Stomach (tissue), 9 donors: ENCODE results near the gene TMEM203. TPM values are rescaled to one million over a fixed set of nuclear protein-coding genes. Genes with fewer than 3 reads are reported as not detected.

Experiments used
- DNase-seq, 2 donors: peaks; one replicate each; pipeline versions ENCODE4 v3.0.0 to v3.0.0-alpha.2; 2013 to 2019
- H3K27ac ChIP-seq, 5 donors: fragments of 200-600 bp in 4 of 5; sonication (generic) in 4 of 5; one replicate each; pipeline ENCODE4 v1.5.1; 2013 to 2019; ENCODE audit warnings: mild to moderate bottlenecking in 1 of 5, moderate library complexity in 1 of 5
- H3K27me3 ChIP-seq, 3 donors: fragments of 200-600 bp; sonication (generic); one replicate each; pipeline ENCODE4 v1.5.1; 2017 to 2019; ENCODE audit warnings: mixed run types in 1 of 3
- H3K36me3 ChIP-seq, 4 donors: fragments of 200-600 bp; sonication (generic); 1 replicate in 3 of 4; 2 replicates in 1 of 4; pipeline ENCODE4 v1.5.1; 2016 to 2019
- H3K4me1 ChIP-seq, 4 donors: fragments of 200-600 bp; sonication (generic); one replicate each; pipeline ENCODE4 v1.5.1; 2016 to 2019
- H3K4me3 ChIP-seq, 4 donors: fragments of 200-600 bp; sonication (generic) in 3 of 4; one replicate each; pipeline ENCODE4 v1.5.1; 2016 to 2019; ENCODE audit warnings: mild to moderate bottlenecking in 1 of 4
- H3K9me3 ChIP-seq, 4 donors: fragments of 200-600 bp; sonication (generic); one replicate each; pipeline ENCODE4 v1.5.1; 2016 to 2019
- CTCF ChIP-seq, 7 experiments: fragments of 450-650 bp in 4 of 7; fragments of 200-600 bp in 3 of 7; sonication (generic) in 3 of 7; IDR thresholded peaks; one replicate each; pipeline ENCODE4 v1.5.1; 2016 to 2019; ENCODE audit warnings: antibody characterized with exemption in 7 of 7, control low read depth in 2 of 7, mild to moderate bottlenecking in 1 of 7
- EP300 ChIP-seq: sonication (generic); formaldehyde crosslinking; IDR thresholded peaks from one replicate; pipeline ENCODE4 v1.6.1; 2017; ENCODE audit warnings: antibody characterized with exemption
- POLR2A ChIP-seq, 4 donors: fragments of 450-650 bp; IDR thresholded peaks; one replicate each; pipeline ENCODE4 v1.6.1; 2016; ENCODE audit warnings: antibody characterized with exemption in 4 of 4, control low read depth in 2 of 4, mild to moderate bottlenecking in 1 of 4, moderate library complexity in 1 of 4
- POLR2AphosphoS5 ChIP-seq, 3 donors: sonication (generic); formaldehyde crosslinking; IDR thresholded peaks; one replicate each; pipeline ENCODE4 v1.6.1; 2016; ENCODE audit warnings: antibody characterized with exemption in 3 of 3
- WGBS, 5 donors: extraction: QIAGEN DNeasy Blood & Tissue Kit in 3 of 5; methylation state at CpG; one replicate each; pipeline versions ENCODE4 v1.1.5 to v1.1.7; 2013 to 2018; 5-methylcytosine and 5-hydroxymethylcytosine counted together
- intact Hi-C: fragments of 100-400 bp; cut with DNase I; formaldehyde crosslinking; loops from one replicate; pipeline ENCODE4 v1.15.1; 2023; ENCODE audit warnings: low total_unique reads
- polyA plus RNA-seq, 3 donors: library from polyadenylated mRNA; stranded (reverse); fragments of 200-250 nt; gene quantifications; one replicate each; pipeline ENCODE4 v1.2.3, GENCODE V29; 2013
- total RNA-seq, 5 donors: library from RNA; depleted of rRNA; stranded (reverse); fragments of >200 nt; gene quantifications; one replicate each; pipeline versions ENCODE4 v1.1.0 to v1.2.3, GENCODE V29; 2014 to 2016
- donor health status: healthy with polysubstance abuse.
- donor health status: Bipolar disorder and iron deficiency.
- donor health status: healthy.

Gene TMEM203
- total and polyA plus RNA-seq, 8 donors: 20.6 to 37.0 (median 29.4) TPM

GRCh38 chr9:137253717-137254623 lies 48.5 kb upstream of the TMEM203 start:
- Histone ChIP-seq H3K9me3 (no peaks in the 10 kb centered on the region), H3K27ac (peak overlapping the region in 4 of 5 donors; percentile 76 to 91 (median 82)), H3K36me3 (peaks cover under 1 to 26% (median 21%) of the 10 kb centered on the region in 4 donors), H3K4me1 (peaks cover 22 to 51% (median 38%) of the 10 kb centered on the region in 4 donors), H3K27me3 (no peaks in the 10 kb centered on the region), H3K4me3 (peak overlapping the region; percentile 94 to 100 (median 98))
- intact Hi-C loops: no loop called here
- DNase-seq: no peak
- TF ChIP-seq POLR2A (IDR thresholded peaks at IDR 0.05) (no peak), EP300 (no peak), POLR2AphosphoS5 (IDR thresholded peaks at IDR 0.05) (no peak), CTCF (IDR thresholded peaks at IDR 0.05) (no peak)
- 48 to 65% (median 53%) methylated on average over 12 to 21 of the region's 21 CpGs for WGBS, 5 donors

GRCh38 chr9:137252555-137253506 lies 47.4 kb upstream of the TMEM203 start:
- whole genome bisulfite sequencing, 5 donors: 72 to 97% (median 77%) methylated on average over 11 to 35 of the region's 35 CpGs
- DNase-seq: peak in 1 of 2 donors; percentile 80
- intact Hi-C loops: no loop called here
- no peak for TF ChIP-seq EP300
- TF ChIP-seq POLR2AphosphoS5 (IDR thresholded peaks at IDR 0.05): no peak
- TF ChIP-seq CTCF (IDR thresholded peaks at IDR 0.05): no peak
- no peak for TF ChIP-seq POLR2A (IDR thresholded peaks at IDR 0.05)
- H3K27me3 ChIP-seq: no peaks in the 10 kb centered on the region
- peaks cover 0 to 16% (median 11%) of the 10 kb centered on the region in 4 donors for H3K36me3 ChIP-seq
- H3K4me3 ChIP-seq: no peak overlapping the region
- no peaks in the 10 kb centered on the region for H3K9me3 ChIP-seq
- H3K4me1 ChIP-seq: peaks cover 22 to 46% (median 38%) of the 10 kb centered on the region in 4 donors
- H3K27ac ChIP-seq: no peak overlapping the region

GRCh38 chr9:137251490-137252268 lies 46.2 kb upstream of the TMEM203 start:
- H3K36me3 ChIP-seq: peaks cover 0 to 5% (median 3%) of the 10 kb centered on the region in 4 donors
- H3K27ac ChIP-seq: no peak overlapping the region
- H3K4me1 ChIP-seq: peaks cover 19 to 35% (median 33%) of the 10 kb centered on the region in 4 donors
- no peaks in the 10 kb centered on the region for H3K9me3 ChIP-seq
- no peak overlapping the region for H3K4me3 ChIP-seq
- TF ChIP-seq EP300: no peak
- no peak for TF ChIP-seq POLR2AphosphoS5 (IDR thresholded peaks at IDR 0.05)
- no peak for TF ChIP-seq CTCF (IDR thresholded peaks at IDR 0.05)
- DNase-seq: no peak
- intact Hi-C loops: no loop called here
- 85 to 95% (median 87%) methylated on average over 8 to 22 of the region's 22 CpGs for WGBS, 5 donors
- H3K27me3 ChIP-seq: no peaks in the 10 kb centered on the region

GRCh38 chr9:137251194-137251461 lies 45.7 kb upstream of the TMEM203 start, which contains the start of gene STPG3:
TSS of gene STPG3 (plus strand) at chr9:137251286. CDS start at chr9:137251287, 1 bp downstream.
- H3K9me3 ChIP-seq: no peaks in the 10 kb centered on the region
- H3K36me3 ChIP-seq: no peaks in the 10 kb centered on the region
- peaks cover 13 to 29% (median 27%) of the 10 kb centered on the region in 4 donors for H3K4me1 ChIP-seq
- no peak for DNase-seq
- H3K27me3 ChIP-seq: no peaks in the 10 kb centered on the region
- 56 to 77% (median 66%) methylated on average over 4 of the region's 4 CpGs for WGBS, 5 donors
- H3K4me3 ChIP-seq: no peak within 1 kb of the TSS
- intact Hi-C loops: no loop called here
- H3K27ac ChIP-seq: no peak within 1 kb of the TSS
- no peak for TF ChIP-seq CTCF (IDR thresholded peaks at IDR 0.05)
- TF ChIP-seq POLR2AphosphoS5 (IDR thresholded peaks at IDR 0.05): no peak
- no peak for TF ChIP-seq POLR2A (IDR thresholded peaks at IDR 0.05)
- no peak for TF ChIP-seq EP300
